ENCODE results near the gene FAM227A.

The FAM227A gene

GRCh38 chr22:38612217-38613006, 43.8 kb downstream of the FAM227A start:
- no peak for TF ChIP-seq MAX (IDR thresholded peaks at IDR 0.05; ENCODE audit: low read depth, low read length)
- no peak for TF ChIP-seq POLR2A (IDR thresholded peaks at IDR 0.05; ENCODE audit: extremely low read depth, insufficient read length)
- TF ChIP-seq MYC (IDR thresholded peaks at IDR 0.05; ENCODE audit: low read depth, low read length), result no peak
- TF ChIP-seq, protein P1, sequence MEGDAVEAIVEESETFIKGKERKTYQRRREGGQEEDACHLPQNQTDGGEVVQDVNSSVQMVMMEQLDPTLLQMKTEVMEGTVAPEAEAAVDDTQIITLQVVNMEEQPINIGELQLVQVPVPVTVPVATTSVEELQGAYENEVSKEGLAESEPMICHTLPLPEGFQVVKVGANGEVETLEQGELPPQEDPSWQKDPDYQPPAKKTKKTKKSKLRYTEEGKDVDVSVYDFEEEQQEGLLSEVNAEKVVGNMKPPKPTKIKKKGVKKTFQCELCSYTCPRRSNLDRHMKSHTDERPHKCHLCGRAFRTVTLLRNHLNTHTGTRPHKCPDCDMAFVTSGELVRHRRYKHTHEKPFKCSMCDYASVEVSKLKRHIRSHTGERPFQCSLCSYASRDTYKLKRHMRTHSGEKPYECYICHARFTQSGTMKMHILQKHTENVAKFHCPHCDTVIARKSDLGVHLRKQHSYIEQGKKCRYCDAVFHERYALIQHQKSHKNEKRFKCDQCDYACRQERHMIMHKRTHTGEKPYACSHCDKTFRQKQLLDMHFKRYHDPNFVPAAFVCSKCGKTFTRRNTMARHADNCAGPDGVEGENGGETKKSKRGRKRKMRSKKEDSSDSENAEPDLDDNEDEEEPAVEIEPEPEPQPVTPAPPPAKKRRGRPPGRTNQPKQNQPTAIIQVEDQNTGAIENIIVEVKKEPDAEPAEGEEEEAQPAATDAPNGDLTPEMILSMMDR (IDR thresholded peaks at IDR 0.05; ENCODE audit: low read depth, low read length), result no peak
- no peak for DNase-seq (ENCODE audit: low read depth)

DNA sequence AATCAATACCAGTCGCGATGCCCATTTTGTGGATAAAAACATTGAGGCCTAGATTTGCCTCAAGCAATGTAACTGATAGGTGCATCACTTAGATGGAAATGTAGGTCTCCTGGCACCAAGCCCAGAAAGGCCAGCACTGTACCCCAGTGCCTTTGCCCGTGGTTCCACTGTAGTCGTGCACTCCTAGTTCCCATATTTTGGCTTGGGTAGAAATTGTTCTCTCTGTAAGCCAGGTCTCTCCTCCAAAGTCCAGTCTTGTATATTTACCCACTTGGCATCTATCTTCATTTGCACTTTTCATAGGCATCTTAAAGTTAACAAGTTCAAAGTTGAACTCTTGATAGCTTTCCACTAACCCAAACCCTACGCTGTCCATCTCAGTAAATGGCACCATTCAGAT, 44.6 kb downstream of the FAM227A start:
- no peak for DNase-seq (ENCODE audit: low read depth)
- no peak for TF ChIP-seq MYC (IDR thresholded peaks at IDR 0.05; ENCODE audit: low read depth, low read length)
- no peak for TF ChIP-seq MAX (IDR thresholded peaks at IDR 0.05; ENCODE audit: low read depth, low read length)
- no peak for TF ChIP-seq POLR2A (IDR thresholded peaks at IDR 0.05; ENCODE audit: extremely low read depth, insufficient read length)
- H3K4me3 ChIP-seq (ENCODE audit: low read depth, low read length), result no peak overlapping the region

More at GRCh38 chr22:38612217-38613006, 43.8 kb downstream of the FAM227A start:
- H3K4me3 ChIP-seq (ENCODE audit: low read depth, low read length), result no peak overlapping the region

GRCh38 chr22:38610234-38610633, 46.0 kb downstream of the FAM227A start:
- H3K4me3 ChIP-seq (ENCODE audit: low read depth, low read length), result no peak overlapping the region
- no peak for TF ChIP-seq MAX (IDR thresholded peaks at IDR 0.05; ENCODE audit: low read depth, low read length)
- TF ChIP-seq MYC (IDR thresholded peaks at IDR 0.05; ENCODE audit: low read depth, low read length), result no peak
- TF ChIP-seq, protein P1 (IDR thresholded peaks at IDR 0.05; ENCODE audit: low read depth, low read length), result no peak
- TF ChIP-seq POLR2A (IDR thresholded peaks at IDR 0.05; ENCODE audit: extremely low read depth, insufficient read length), result no peak
- DNase-seq (ENCODE audit: low read depth), result no peak

DNA sequence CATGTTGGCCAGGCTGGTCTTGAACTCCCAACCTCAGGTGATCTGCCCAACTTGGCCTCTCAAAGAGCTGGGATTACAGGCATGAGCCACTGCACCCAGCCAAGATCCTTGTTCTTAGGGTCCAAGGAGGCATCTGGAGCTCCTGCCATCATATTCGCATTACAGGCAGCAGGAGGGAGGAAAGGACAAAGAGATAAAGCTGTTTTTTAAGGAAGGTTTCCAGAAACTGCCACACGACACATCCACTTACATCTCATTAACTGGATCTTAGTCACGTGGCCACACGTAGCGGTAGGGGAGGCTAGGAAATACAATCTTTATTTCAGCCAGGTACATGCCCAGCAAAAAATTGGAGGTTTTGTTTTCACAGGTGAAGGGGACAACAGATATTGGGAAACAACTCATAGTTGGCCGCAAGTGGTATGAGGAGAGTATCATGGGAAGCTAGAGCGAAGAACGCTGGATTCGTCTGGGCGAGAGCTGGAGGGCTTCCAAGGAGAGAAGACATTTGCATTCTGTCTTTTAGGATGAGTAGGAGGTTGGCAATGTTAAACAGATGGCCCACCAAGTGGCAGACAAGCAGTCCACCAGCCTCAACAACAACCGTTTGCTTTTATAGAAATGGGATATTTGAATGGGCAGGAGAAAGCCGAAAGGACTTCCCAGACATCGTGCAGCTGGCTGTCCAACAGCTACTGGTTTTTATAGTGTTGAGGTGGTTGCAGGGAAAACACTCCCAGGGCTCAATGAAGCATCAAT, 47.0 kb downstream of the FAM227A start:
- TF ChIP-seq MYC (IDR thresholded peaks at IDR 0.05; ENCODE audit: low read depth, low read length), result no peak
- TF ChIP-seq, protein P1 (IDR thresholded peaks at IDR 0.05; ENCODE audit: low read depth, low read length), result no peak
- no peak for TF ChIP-seq POLR2A (IDR thresholded peaks at IDR 0.05; ENCODE audit: extremely low read depth, insufficient read length)
- no peak for TF ChIP-seq MAX (IDR thresholded peaks at IDR 0.05; ENCODE audit: low read depth, low read length)
- H3K4me3 ChIP-seq (ENCODE audit: low read depth, low read length), result no peak overlapping the region
- no peak for DNase-seq (ENCODE audit: low read depth)

- no peak overlapping the region for H3K4me3 ChIP-seq (ENCODE audit: low read depth, low read length)
- TF ChIP-seq POLR2A (IDR thresholded peaks at IDR 0.05; ENCODE audit: extremely low read depth, insufficient read length), result no peak
- TF ChIP-seq MAX (IDR thresholded peaks at IDR 0.05; ENCODE audit: low read depth, low read length), result no peak
- TF ChIP-seq, protein P1 (IDR thresholded peaks at IDR 0.05; ENCODE audit: low read depth, low read length), result no peak
- TF ChIP-seq MYC (IDR thresholded peaks at IDR 0.05; ENCODE audit: low read depth, low read length), result no peak
- DNase-seq (ENCODE audit: low read depth), result no peak
These were observed 48.5 kb downstream of the FAM227A start for GRCh38 chr22:38607680-38608079.

DNA sequence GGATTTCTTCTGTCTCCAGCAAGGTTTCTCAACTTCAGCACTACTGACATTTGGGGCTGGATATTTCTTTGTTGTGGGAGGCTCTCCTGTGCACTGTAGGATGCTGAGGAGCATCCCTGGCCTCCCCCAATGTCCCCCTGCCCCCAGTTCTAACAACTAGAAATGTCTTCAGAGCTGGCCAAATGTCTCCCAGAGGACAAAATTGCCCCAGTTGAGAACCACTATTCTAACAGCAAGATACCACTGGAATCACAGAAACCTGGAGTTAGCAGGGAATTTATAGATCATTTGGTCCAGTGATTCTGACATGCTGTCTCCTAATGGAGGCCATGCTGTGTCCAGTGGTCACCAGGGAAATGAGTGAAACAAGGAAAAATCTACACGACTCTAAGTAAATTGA, 54.0 kb downstream of the FAM227A start:
- no peak for TF ChIP-seq MYC (IDR thresholded peaks at IDR 0.05; ENCODE audit: low read depth, low read length)
- TF ChIP-seq MAX (IDR thresholded peaks at IDR 0.05; ENCODE audit: low read depth, low read length), result no peak
- TF ChIP-seq, protein P1 (IDR thresholded peaks at IDR 0.05; ENCODE audit: low read depth, low read length), result no peak
- TF ChIP-seq POLR2A (IDR thresholded peaks at IDR 0.05; ENCODE audit: extremely low read depth, insufficient read length), result no peak
- no peak overlapping the region for H3K4me3 ChIP-seq (ENCODE audit: low read depth, low read length)
- no peak for DNase-seq (ENCODE audit: low read depth)
